ENCODE measurements around the gene NSD2.

NSD2 gene

DNA sequence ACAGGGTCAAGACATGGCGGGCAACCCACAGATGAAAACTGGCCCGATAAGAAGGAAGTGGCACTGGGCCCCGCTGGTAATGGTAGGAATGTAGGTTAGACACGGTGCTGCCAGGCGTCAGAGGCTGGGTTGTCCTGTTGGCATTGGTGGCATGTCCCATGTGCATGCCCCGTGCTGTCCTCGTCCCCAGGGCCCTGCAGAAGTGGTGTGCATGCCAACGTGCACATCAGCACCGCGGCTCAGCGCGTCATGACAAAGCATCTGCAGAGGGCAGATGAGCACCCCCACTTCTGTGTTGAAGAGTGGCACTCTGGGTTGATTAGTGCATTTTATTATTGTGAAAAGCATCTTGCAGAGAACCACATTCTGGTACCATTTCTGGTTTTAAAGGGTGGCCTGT lies 102.0 kb downstream of the NSD2 start:
- H3K4me1 ChIP-seq (ENCODE audit: control extremely low read depth in 1 of 4, control insufficient read depth in 4 of 4, insufficient read depth in 4 of 4, low read length in 3 of 4), result no peaks in the 10 kb centered on the region
- no peak overlapping the region for H3K4me3 ChIP-seq (ENCODE audit: control insufficient read depth in 1 of 7, extremely low read depth in 1 of 7, insufficient read depth in 4 of 7, low read depth in 2 of 7, low read length in 6 of 7)
- 98% methylated on average over 6 of the region's 12 CpGs for WGBS (ENCODE audit: insufficient coverage)
- CTCF ChIA-PET, result no interaction called here
- no peak overlapping the region for H3K27ac ChIP-seq (ENCODE audit: insufficient read depth in 1 of 2, low read depth in 1 of 2, low read length in 2 of 2, poor library complexity in 1 of 2, severe bottlenecking in 2 of 2)
- no peaks in the 10 kb centered on the region for H3K9me3 ChIP-seq (ENCODE audit: control extremely low read depth in 1 of 5, control insufficient read depth in 4 of 5, insufficient read depth in 2 of 5, low read depth in 1 of 5, low read length in 4 of 5)
- H3K27me3 ChIP-seq (replicated peaks in 2 of 5; ENCODE audit: control insufficient read depth in 4 of 5, insufficient read depth in 5 of 5, low read length in 4 of 5), result no peaks in the 10 kb centered on the region
- peaks cover 14 to 90% (median 75%) of the 10 kb centered on the region in 4 experiments for H3K36me3 ChIP-seq (ENCODE audit: control insufficient read depth in 4 of 4, insufficient read depth in 4 of 4, low read length in 3 of 4)
- POLR2A ChIA-PET, result no interaction called here
- DNase-seq, result no peak

DNA sequence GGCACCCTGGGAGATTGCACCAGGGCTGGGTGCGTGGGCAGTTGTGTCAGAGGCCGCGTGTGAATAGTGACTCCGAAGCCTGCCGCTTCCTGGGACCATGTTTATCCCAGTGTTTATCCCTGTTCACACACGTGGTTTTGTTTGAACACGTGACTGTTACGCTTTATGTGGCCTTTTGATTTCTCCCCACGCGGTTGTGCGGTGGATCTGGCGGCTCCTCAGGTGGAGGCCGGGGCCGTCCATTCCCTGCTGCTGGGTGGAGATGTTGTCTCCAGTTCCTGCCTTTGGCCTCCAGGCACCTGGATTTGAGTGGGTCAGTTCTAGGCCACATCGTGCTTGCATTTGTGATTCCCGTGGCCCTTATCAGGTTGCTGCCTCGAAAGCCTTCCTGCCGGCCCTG lies 102.5 kb downstream of the NSD2 start:
- Histone ChIP-seq H3K27me3 (replicated peaks in 2 of 5; ENCODE audit: control insufficient read depth in 4 of 5, insufficient read depth in 5 of 5, low read length in 4 of 5) (no peaks in the 10 kb centered on the region), H3K36me3 (ENCODE audit: control insufficient read depth in 4 of 4, insufficient read depth in 4 of 4, low read length in 3 of 4) (peaks cover 14 to 90% (median 76%) of the 10 kb centered on the region in 4 experiments), H3K9me3 (ENCODE audit: control extremely low read depth in 1 of 5, control insufficient read depth in 4 of 5, insufficient read depth in 2 of 5, low read depth in 1 of 5, low read length in 4 of 5) (no peaks in the 10 kb centered on the region), H3K4me1 (ENCODE audit: control extremely low read depth in 1 of 4, control insufficient read depth in 4 of 4, insufficient read depth in 4 of 4, low read length in 3 of 4) (no peaks in the 10 kb centered on the region), H3K4me3 (ENCODE audit: control insufficient read depth in 1 of 7, extremely low read depth in 1 of 7, insufficient read depth in 4 of 7, low read depth in 2 of 7, low read length in 6 of 7) (no peak overlapping the region), H3K27ac (ENCODE audit: insufficient read depth in 1 of 2, low read depth in 1 of 2, low read length in 2 of 2, poor library complexity in 1 of 2, severe bottlenecking in 2 of 2) (no peak overlapping the region)
- WGBS (ENCODE audit: insufficient coverage), result 98% methylated on average over 18 of the region's 18 CpGs
- ChIA-PET POLR2A (no interaction called here), CTCF (no interaction called here)
- DNase-seq, result no peak

- no peaks in the 10 kb centered on the region for H3K4me1 ChIP-seq (ENCODE audit: control extremely low read depth in 1 of 4, control insufficient read depth in 4 of 4, insufficient read depth in 4 of 4, low read length in 3 of 4)
- CTCF ChIA-PET, result no interaction called here
- no peaks in the 10 kb centered on the region for H3K9me3 ChIP-seq (ENCODE audit: control extremely low read depth in 1 of 5, control insufficient read depth in 4 of 5, insufficient read depth in 2 of 5, low read depth in 1 of 5, low read length in 4 of 5)
- H3K36me3 ChIP-seq (ENCODE audit: control insufficient read depth in 4 of 4, insufficient read depth in 4 of 4, low read length in 3 of 4), result peaks cover 9 to 91% (median 80%) of the 10 kb centered on the region in 4 experiments
- H3K27ac ChIP-seq (ENCODE audit: insufficient read depth in 1 of 2, low read depth in 1 of 2, low read length in 2 of 2, poor library complexity in 1 of 2, severe bottlenecking in 2 of 2), result no peak overlapping the region
- no peak overlapping the region for H3K4me3 ChIP-seq (ENCODE audit: control insufficient read depth in 1 of 7, extremely low read depth in 1 of 7, insufficient read depth in 4 of 7, low read depth in 2 of 7, low read length in 6 of 7)
- 97% methylated on average over 6 of the region's 8 CpGs for WGBS (ENCODE audit: insufficient coverage)
- DNase-seq, result no peak
- no peaks in the 10 kb centered on the region for H3K27me3 ChIP-seq (replicated peaks in 2 of 5; ENCODE audit: control insufficient read depth in 4 of 5, insufficient read depth in 5 of 5, low read length in 4 of 5)
- POLR2A ChIA-PET, result no interaction called here
Observed at GRCh38 chr4:1974840-1975239, 103.6 kb downstream of the NSD2 start.

DNA sequence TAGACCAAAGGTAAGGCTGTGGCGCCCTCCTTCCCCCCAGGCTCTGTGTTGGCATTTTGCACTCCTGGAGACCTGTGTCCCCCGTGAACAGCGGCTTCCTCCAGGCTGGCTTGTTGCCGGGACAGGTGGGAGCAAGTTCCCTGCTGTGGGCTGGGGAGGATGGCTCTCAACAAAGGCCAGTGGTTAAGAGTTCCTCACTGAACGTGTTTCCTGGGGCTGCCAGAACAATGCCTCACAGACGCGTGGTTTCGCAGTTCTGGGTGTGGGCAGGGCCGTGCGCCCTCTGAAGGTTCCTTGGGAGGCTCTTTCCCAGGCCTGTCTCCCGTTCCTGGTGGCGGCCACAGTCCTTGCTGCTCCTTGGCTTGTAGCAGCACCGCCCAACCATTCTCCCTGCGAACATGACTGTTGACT lies 104.2 kb downstream of the NSD2 start:
- POLR2A ChIA-PET, result no interaction called here
- Histone ChIP-seq H3K27ac (ENCODE audit: insufficient read depth in 1 of 2, low read depth in 1 of 2, low read length in 2 of 2, poor library complexity in 1 of 2, severe bottlenecking in 2 of 2) (no peak overlapping the region), H3K4me3 (ENCODE audit: control insufficient read depth in 1 of 7, extremely low read depth in 1 of 7, insufficient read depth in 4 of 7, low read depth in 2 of 7, low read length in 6 of 7) (no peak overlapping the region), H3K9me3 (ENCODE audit: control extremely low read depth in 1 of 5, control insufficient read depth in 4 of 5, insufficient read depth in 2 of 5, low read depth in 1 of 5, low read length in 4 of 5) (no peaks in the 10 kb centered on the region), H3K36me3 (ENCODE audit: control insufficient read depth in 4 of 4, insufficient read depth in 4 of 4, low read length in 3 of 4) (peaks cover 9 to 91% (median 81%) of the 10 kb centered on the region in 4 experiments), H3K4me1 (ENCODE audit: control extremely low read depth in 1 of 4, control insufficient read depth in 4 of 4, insufficient read depth in 4 of 4, low read length in 3 of 4) (no peaks in the 10 kb centered on the region), H3K27me3 (replicated peaks in 2 of 5; ENCODE audit: control insufficient read depth in 4 of 5, insufficient read depth in 5 of 5, low read length in 4 of 5) (no peaks in the 10 kb centered on the region)
- 91% methylated on average over 13 of the region's 14 CpGs for WGBS (ENCODE audit: insufficient coverage)
- DNase-seq, result no peak
- CTCF ChIA-PET, result no interaction called here

DNA sequence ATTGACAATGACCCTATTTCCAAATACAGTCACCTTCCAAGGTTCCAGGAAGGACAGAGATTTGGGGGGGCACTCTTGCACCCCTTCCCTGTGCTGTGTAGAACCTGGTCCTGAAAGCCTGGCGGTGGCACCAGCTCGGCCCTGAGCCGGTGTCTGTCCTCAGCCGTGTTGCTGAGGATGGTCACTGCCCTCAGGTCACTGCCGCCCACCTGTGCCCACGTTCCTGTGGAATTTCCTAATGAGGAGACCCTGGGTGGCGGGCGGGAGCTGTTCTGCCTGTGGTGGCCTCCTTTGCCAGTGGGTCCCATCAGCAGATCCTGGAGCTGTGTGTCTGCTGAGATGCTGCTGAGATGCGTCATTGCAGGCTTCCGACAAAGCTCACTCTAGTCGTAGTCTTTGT lies 104.7 kb downstream of the NSD2 start:
- CTCF ChIA-PET, result no interaction called here
- POLR2A ChIA-PET, result no interaction called here
- WGBS (ENCODE audit: insufficient coverage), result 97% methylated on average over 9 of the region's 11 CpGs
- DNase-seq, result no peak
- Histone ChIP-seq H3K27ac (ENCODE audit: insufficient read depth in 1 of 2, low read depth in 1 of 2, low read length in 2 of 2, poor library complexity in 1 of 2, severe bottlenecking in 2 of 2) (no peak overlapping the region), H3K4me3 (ENCODE audit: control insufficient read depth in 1 of 7, extremely low read depth in 1 of 7, insufficient read depth in 4 of 7, low read depth in 2 of 7, low read length in 6 of 7) (no peak overlapping the region), H3K27me3 (replicated peaks in 2 of 5; ENCODE audit: control insufficient read depth in 4 of 5, insufficient read depth in 5 of 5, low read length in 4 of 5) (no peaks in the 10 kb centered on the region), H3K9me3 (ENCODE audit: control extremely low read depth in 1 of 5, control insufficient read depth in 4 of 5, insufficient read depth in 2 of 5, low read depth in 1 of 5, low read length in 4 of 5) (no peaks in the 10 kb centered on the region), H3K4me1 (ENCODE audit: control extremely low read depth in 1 of 4, control insufficient read depth in 4 of 4, insufficient read depth in 4 of 4, low read length in 3 of 4) (no peaks in the 10 kb centered on the region), H3K36me3 (ENCODE audit: control insufficient read depth in 4 of 4, insufficient read depth in 4 of 4, low read length in 3 of 4) (peaks cover 8 to 91% (median 81%) of the 10 kb centered on the region in 4 experiments)

- H3K36me3 ChIP-seq (ENCODE audit: control insufficient read depth in 4 of 4, insufficient read depth in 4 of 4, low read length in 3 of 4), result peaks cover 11 to 92% (median 81%) of the 10 kb centered on the region in 4 experiments
- H3K27ac ChIP-seq (ENCODE audit: insufficient read depth in 1 of 2, low read depth in 1 of 2, low read length in 2 of 2, poor library complexity in 1 of 2, severe bottlenecking in 2 of 2), result no peak overlapping the region
- no peak overlapping the region for H3K4me3 ChIP-seq (ENCODE audit: control insufficient read depth in 1 of 7, extremely low read depth in 1 of 7, insufficient read depth in 4 of 7, low read depth in 2 of 7, low read length in 6 of 7)
- POLR2A ChIA-PET, result no interaction called here
- no peaks in the 10 kb centered on the region for H3K4me1 ChIP-seq (ENCODE audit: control extremely low read depth in 1 of 4, control insufficient read depth in 4 of 4, insufficient read depth in 4 of 4, low read length in 3 of 4)
- CTCF ChIA-PET, result no interaction called here
- H3K27me3 ChIP-seq (replicated peaks in 2 of 5; ENCODE audit: control insufficient read depth in 4 of 5, insufficient read depth in 5 of 5, low read length in 4 of 5), result no peaks in the 10 kb centered on the region
- WGBS (ENCODE audit: insufficient coverage), result 98% methylated on average over 30 of the region's 35 CpGs
- H3K9me3 ChIP-seq (ENCODE audit: control extremely low read depth in 1 of 5, control insufficient read depth in 4 of 5, insufficient read depth in 2 of 5, low read depth in 1 of 5, low read length in 4 of 5), result no peaks in the 10 kb centered on the region
- no peak for DNase-seq
Observed at GRCh38 chr4:1976416-1977352, 105.5 kb downstream of the NSD2 start.

DNA sequence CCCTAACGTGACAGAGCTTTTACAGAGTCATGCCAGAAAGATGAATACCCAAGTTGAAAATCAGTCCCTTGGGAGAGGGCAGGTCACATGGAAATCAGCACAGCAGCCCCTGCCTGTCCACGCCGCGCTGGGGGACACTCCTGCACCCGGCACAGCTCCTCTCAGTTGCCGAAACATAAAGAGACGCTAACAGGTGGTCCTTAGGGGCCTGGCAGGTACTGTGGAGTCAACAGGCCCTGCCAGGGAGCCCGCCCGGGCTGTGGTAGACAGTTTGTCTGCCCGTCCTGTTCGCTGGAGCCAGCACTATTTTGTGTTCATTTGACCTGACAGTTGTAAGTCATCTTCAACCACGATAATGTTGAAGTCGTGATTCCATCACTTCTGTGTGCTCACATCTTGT lies 107.0 kb downstream of the NSD2 start:
- no peak overlapping the region for H3K27ac ChIP-seq (ENCODE audit: insufficient read depth in 1 of 2, low read depth in 1 of 2, low read length in 2 of 2, poor library complexity in 1 of 2, severe bottlenecking in 2 of 2)
- no peak overlapping the region for H3K4me3 ChIP-seq (ENCODE audit: control insufficient read depth in 1 of 7, extremely low read depth in 1 of 7, insufficient read depth in 4 of 7, low read depth in 2 of 7, low read length in 6 of 7)
- no peaks in the 10 kb centered on the region for H3K27me3 ChIP-seq (replicated peaks in 2 of 5; ENCODE audit: control insufficient read depth in 4 of 5, insufficient read depth in 5 of 5, low read length in 4 of 5)
- POLR2A ChIA-PET, result no interaction called here
- no peaks in the 10 kb centered on the region for H3K4me1 ChIP-seq (ENCODE audit: control extremely low read depth in 1 of 4, control insufficient read depth in 4 of 4, insufficient read depth in 4 of 4, low read length in 3 of 4)
- H3K9me3 ChIP-seq (ENCODE audit: control extremely low read depth in 1 of 5, control insufficient read depth in 4 of 5, insufficient read depth in 2 of 5, low read depth in 1 of 5, low read length in 4 of 5), result no peaks in the 10 kb centered on the region
- H3K36me3 ChIP-seq (ENCODE audit: control insufficient read depth in 4 of 4, insufficient read depth in 4 of 4, low read length in 3 of 4), result peaks cover 11 to 97% (median 84%) of the 10 kb centered on the region in 4 experiments
- no peak for DNase-seq
- WGBS (ENCODE audit: insufficient coverage), result 97% methylated on average over 13 of the region's 13 CpGs
- CTCF ChIA-PET, result no interaction called here
